Astrocyte (in vitro differentiated cells and primary cell): ENCODE measurements around the gene CREG2. TPM values are rescaled to one million over a fixed set of nuclear protein-coding genes. Genes with fewer than 3 reads are reported as not detected.

ENCODE experiments used
- DNase-seq: peaks from one replicate; pipeline ENCODE4 v3.0.0-alpha.2; 2010; ENCODE audit warnings: low read depth
- FAIRE-seq: peaks from 2 replicates; lab custom pipeline; 2011; peaks lifted over from hg19 to GRCh38; lab: Jason Lieb, UNC
- H2AFZ ChIP-seq: 2 replicates; pipeline ENCODE4 v1.6.0; 2012; ENCODE audit warnings: low read depth, low read length, inconsistent platforms
- H3K27ac ChIP-seq: 2 replicates; pipeline ENCODE4 v1.5.1; 2011; ENCODE audit warnings: low read depth, low read length, inconsistent platforms
- H3K27me3 ChIP-seq: 2 replicates; pipeline ENCODE4 v1.6.0; 2011; ENCODE audit warnings: low read length, inconsistent platforms; ENCODE audit not compliant: insufficient read depth
- H3K36me3 ChIP-seq: 2 replicates; pipeline ENCODE4 v1.5.1; 2011; ENCODE audit warnings: low read length, inconsistent platforms; ENCODE audit not compliant: insufficient read depth
- H3K4me1 ChIP-seq: 2 replicates; pipeline ENCODE4 v1.5.1; 2011; ENCODE audit warnings: low read length, inconsistent platforms; ENCODE audit not compliant: insufficient read depth
- H3K4me2 ChIP-seq: 2 replicates; pipeline ENCODE4 v1.6.0; 2012; ENCODE audit warnings: low read length, inconsistent platforms
- H3K4me3 ChIP-seq: 2 replicates; pipeline ENCODE4 v1.5.1; 2011; ENCODE audit warnings: low read depth, mild to moderate bottlenecking, low read length, inconsistent platforms; ENCODE audit not compliant: insufficient read depth
- H3K79me2 ChIP-seq: 2 replicates; pipeline ENCODE4 v1.6.0; 2012; ENCODE audit warnings: mild to moderate bottlenecking, low read length, inconsistent platforms; ENCODE audit not compliant: insufficient read depth
- H3K9ac ChIP-seq: 2 replicates; pipeline ENCODE4 v1.6.0; 2012; ENCODE audit warnings: mild to moderate bottlenecking, low read length, inconsistent platforms
- H3K9me3 ChIP-seq: 2 replicates; pipeline ENCODE4 v1.5.1; 2012; ENCODE audit warnings: low read depth, mild to moderate bottlenecking, low read length, inconsistent platforms; ENCODE audit not compliant: insufficient read depth
- H4K20me1 ChIP-seq: 2 replicates; pipeline ENCODE4 v1.6.0; 2012; ENCODE audit warnings: low read length, inconsistent platforms; ENCODE audit not compliant: insufficient read depth
- H3K27ac Mint-ChIP-seq: one replicate; pipeline ENCODE4 v1.8.0; 2021; ENCODE audit warnings: mild to moderate bottlenecking, mixed read lengths; ENCODE audit not compliant: unreplicated experiment
- H3K27me3 Mint-ChIP-seq: one replicate; pipeline ENCODE4 v1.8.0; 2021; ENCODE audit warnings: low read depth, mixed read lengths; ENCODE audit not compliant: unreplicated experiment
- H3K36me3 Mint-ChIP-seq: one replicate; pipeline ENCODE4 v1.8.0; 2021; ENCODE audit warnings: low read depth, mixed read lengths; ENCODE audit not compliant: unreplicated experiment
- H3K4me1 Mint-ChIP-seq: one replicate; pipeline ENCODE4 v1.8.0; 2021; ENCODE audit warnings: low read depth, mixed read lengths; ENCODE audit not compliant: unreplicated experiment
- H3K4me3 Mint-ChIP-seq: one replicate; pipeline ENCODE4 v1.8.0; 2021; ENCODE audit warnings: mild to moderate bottlenecking, moderate library complexity, mixed read lengths; ENCODE audit not compliant: unreplicated experiment
- H3K9me3 Mint-ChIP-seq: one replicate; pipeline ENCODE4 v1.8.0; 2021; ENCODE audit warnings: mild to moderate bottlenecking, mixed read lengths; ENCODE audit not compliant: unreplicated experiment
- EZH2 ChIP-seq: IDR thresholded peaks from 2 replicates; pipeline ENCODE4 v1.6.1; 2012; ENCODE audit warnings: mild to moderate bottlenecking, low read length, inconsistent platforms; ENCODE audit not compliant: insufficient read depth
- total RNA-seq: library from RNA; stranded (reverse); gene quantifications from 2 replicates; pipeline ENCODE4 v1.2.1, GENCODE V29; 2021
- TF ChIP-seq, protein P1 (sequence below): IDR thresholded peaks from 2 replicates; pipeline ENCODE4 v1.5.1; 2011; ENCODE audit warnings: low read depth, mild to moderate bottlenecking, inconsistent platforms, low read length, moderate library complexity; ENCODE audit not compliant: insufficient read depth

The CREG2 gene
- total RNA-seq, 1 donor from 2014 or later, result 0.11 TPM

DNA sequence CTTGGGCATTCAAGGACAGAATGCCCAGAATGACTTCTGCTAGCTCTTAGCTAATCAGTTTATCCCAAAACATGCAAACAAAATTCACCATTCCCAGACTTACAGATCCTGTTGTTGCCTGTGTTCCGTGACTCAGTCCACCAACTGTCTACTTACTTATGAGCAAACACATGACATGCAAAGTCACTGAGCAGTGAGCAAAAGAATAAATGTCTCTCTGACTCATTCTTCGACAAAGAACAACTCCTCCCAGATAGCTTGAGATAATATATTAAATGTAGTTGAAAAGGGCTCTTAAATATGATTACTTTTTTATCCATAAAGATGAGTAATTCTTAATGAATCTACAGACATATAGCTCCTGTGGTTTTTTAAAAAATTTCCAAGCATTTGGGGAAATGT, 9.0 kb upstream of the CREG2 start:
- DNase-seq (peak; percentile 95), FAIRE-seq (peak; percentile 72)
- H3K4me3 Mint-ChIP-seq, result no peak overlapping the region
- H3K4me1 Mint-ChIP-seq, result peaks cover 22% of the 10 kb centered on the region
- Histone ChIP-seq H3K36me3 (no peaks in the 10 kb centered on the region), H3K79me2 (no peaks in the 10 kb centered on the region), H3K9ac (peak overlapping the region; percentile 68), H3K4me2 (peak overlapping the region; percentile 74), H2AFZ (peak overlapping the region; percentile 35), H3K4me3 (no peak overlapping the region), H3K9me3 (no peaks in the 10 kb centered on the region), H3K4me1 (peaks cover 12% of the 10 kb centered on the region), H4K20me1 (no peaks in the 10 kb centered on the region), H3K27ac (peak overlapping the region; percentile 76), H3K27me3 (no peaks in the 10 kb centered on the region)
- H3K36me3 Mint-ChIP-seq, result no peaks in the 10 kb centered on the region
- peak overlapping the region; percentile 90 for H3K27ac Mint-ChIP-seq
- no peaks in the 10 kb centered on the region for H3K9me3 Mint-ChIP-seq
- H3K27me3 Mint-ChIP-seq, result no peaks in the 10 kb centered on the region
- no peak for TF ChIP-seq EZH2

DNA sequence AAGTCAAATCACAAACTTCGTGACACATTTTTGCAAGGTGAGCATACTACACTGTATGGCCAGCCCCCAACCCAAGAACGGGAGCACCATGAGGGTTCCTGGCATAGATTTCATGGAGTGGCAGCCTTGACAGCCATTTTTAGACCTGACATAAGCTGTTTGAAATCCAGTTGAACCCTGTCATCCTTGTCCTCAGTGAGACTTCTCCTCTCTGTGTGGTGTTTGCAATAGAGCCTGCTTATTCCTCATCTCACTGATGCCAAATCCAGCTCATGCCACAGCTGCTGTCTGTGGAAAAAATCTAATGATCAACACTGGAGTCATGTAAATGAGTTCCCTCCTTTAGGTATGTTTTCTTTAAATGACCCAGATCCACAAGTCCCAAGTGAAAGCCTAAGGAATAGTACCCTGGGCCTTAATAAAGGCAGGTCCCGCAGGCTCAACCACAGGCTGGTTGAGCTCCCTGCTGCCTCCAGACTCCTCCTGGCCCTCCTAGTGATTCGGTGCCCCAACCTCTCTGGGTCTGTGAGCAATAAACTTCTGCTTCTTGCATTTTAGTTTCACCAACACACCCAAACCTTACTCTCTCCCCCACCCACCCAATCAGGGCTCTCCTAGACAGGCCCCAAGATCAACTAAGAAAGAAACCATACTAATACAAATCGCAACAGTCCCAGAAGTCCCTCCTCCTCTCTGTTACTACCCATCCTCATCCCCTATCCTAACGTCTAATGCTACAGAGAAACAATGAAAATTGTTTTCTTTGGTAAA, 8.4 kb upstream of the CREG2 start:
- H3K27ac ChIP-seq, result peak overlapping the region; percentile 76
- H3K4me1 Mint-ChIP-seq, result peaks cover 22% of the 10 kb centered on the region
- FAIRE-seq (no peak), DNase-seq (no peak)
- H3K4me3 ChIP-seq, result no peak overlapping the region
- H3K27ac Mint-ChIP-seq, result peak overlapping the region; percentile 90
- no peak overlapping the region for H3K4me3 Mint-ChIP-seq
- peak overlapping the region; percentile 35 for H2AFZ ChIP-seq
- no peaks in the 10 kb centered on the region for H3K79me2 ChIP-seq
- no peaks in the 10 kb centered on the region for H4K20me1 ChIP-seq
- no peaks in the 10 kb centered on the region for H3K9me3 ChIP-seq
- H3K36me3 ChIP-seq, result no peaks in the 10 kb centered on the region
- no peaks in the 10 kb centered on the region for H3K27me3 Mint-ChIP-seq
- H3K9ac ChIP-seq, result peak overlapping the region; percentile 68
- no peak for TF ChIP-seq EZH2
- TF ChIP-seq, protein P1, sequence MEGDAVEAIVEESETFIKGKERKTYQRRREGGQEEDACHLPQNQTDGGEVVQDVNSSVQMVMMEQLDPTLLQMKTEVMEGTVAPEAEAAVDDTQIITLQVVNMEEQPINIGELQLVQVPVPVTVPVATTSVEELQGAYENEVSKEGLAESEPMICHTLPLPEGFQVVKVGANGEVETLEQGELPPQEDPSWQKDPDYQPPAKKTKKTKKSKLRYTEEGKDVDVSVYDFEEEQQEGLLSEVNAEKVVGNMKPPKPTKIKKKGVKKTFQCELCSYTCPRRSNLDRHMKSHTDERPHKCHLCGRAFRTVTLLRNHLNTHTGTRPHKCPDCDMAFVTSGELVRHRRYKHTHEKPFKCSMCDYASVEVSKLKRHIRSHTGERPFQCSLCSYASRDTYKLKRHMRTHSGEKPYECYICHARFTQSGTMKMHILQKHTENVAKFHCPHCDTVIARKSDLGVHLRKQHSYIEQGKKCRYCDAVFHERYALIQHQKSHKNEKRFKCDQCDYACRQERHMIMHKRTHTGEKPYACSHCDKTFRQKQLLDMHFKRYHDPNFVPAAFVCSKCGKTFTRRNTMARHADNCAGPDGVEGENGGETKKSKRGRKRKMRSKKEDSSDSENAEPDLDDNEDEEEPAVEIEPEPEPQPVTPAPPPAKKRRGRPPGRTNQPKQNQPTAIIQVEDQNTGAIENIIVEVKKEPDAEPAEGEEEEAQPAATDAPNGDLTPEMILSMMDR, result no peak
- H3K27me3 ChIP-seq, result no peaks in the 10 kb centered on the region
- no peaks in the 10 kb centered on the region for H3K9me3 Mint-ChIP-seq
- H3K4me2 ChIP-seq, result peak overlapping the region; percentile 74
- peaks cover 12% of the 10 kb centered on the region for H3K4me1 ChIP-seq
- H3K36me3 Mint-ChIP-seq, result no peaks in the 10 kb centered on the region

DNA sequence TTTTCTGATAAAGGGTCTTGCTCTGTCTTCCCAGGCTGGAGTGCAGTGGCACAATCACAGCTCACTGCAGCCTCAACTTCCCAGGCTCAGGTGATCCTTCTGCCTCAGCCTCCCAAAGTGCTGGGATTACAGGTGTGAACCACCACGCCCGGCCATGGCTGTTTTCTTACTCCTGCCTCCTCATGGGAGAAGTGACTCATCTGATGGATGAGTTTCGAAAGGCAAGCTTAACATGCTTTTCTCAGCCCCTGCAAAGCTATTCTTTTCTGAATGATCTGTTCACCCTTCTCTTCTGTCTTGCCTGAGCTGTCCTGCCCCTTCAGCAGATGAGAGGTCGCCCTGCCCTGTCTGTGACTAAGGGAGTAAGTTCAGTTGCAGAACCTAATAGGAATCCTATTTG, 929 bp upstream of the CREG2 start:
- Histone ChIP-seq H2AFZ (no peak overlapping the region), H3K4me3 (no peak overlapping the region), H3K79me2 (no peaks in the 10 kb centered on the region), H3K9ac (no peak overlapping the region), H3K4me1 (peaks cover 14% of the 10 kb centered on the region), H3K4me2 (peak overlapping the region; percentile 28), H3K36me3 (no peaks in the 10 kb centered on the region), H3K27me3 (peaks cover 35% of the 10 kb centered on the region), H3K9me3 (no peaks in the 10 kb centered on the region), H4K20me1 (no peaks in the 10 kb centered on the region), H3K27ac (no peak overlapping the region)
- TF ChIP-seq EZH2, result no peak
- TF ChIP-seq, protein P1, result no peak
- Mint-ChIP-seq H3K27ac (no peak overlapping the region), H3K27me3 (peaks cover 46% of the 10 kb centered on the region), H3K36me3 (no peaks in the 10 kb centered on the region), H3K4me1 (no peaks in the 10 kb centered on the region), H3K9me3 (no peaks in the 10 kb centered on the region), H3K4me3 (no peak overlapping the region)
- FAIRE-seq (no peak), DNase-seq (peak; percentile 60)
